Trophoblast cell (in vitro differentiated cells and primary cell): Measurements from ENCODE around the gene NET1.

ENCODE experiments used
- DNase-seq, 2 donors: peaks; one replicate each; pipeline ENCODE4 v3.0.0-alpha.2; 2016
- H2AFZ ChIP-seq: 2 replicates; pipeline ENCODE4 v1.6.1; 2013; ENCODE audit warnings: low read length, moderate library complexity, mild to moderate bottlenecking; ENCODE audit not compliant: insufficient read depth, poor library complexity
- H2AK5ac ChIP-seq: 2 replicates; pipeline ENCODE4 v1.6.1; 2013; ENCODE audit warnings: mild to moderate bottlenecking, low read length
- H2BK120ac ChIP-seq: 2 replicates; pipeline ENCODE4 v1.6.1; 2013; ENCODE audit warnings: low read length, mild to moderate bottlenecking, moderate library complexity; ENCODE audit not compliant: insufficient read depth, poor library complexity
- H2BK12ac ChIP-seq: 2 replicates; pipeline ENCODE4 v1.6.1; 2013; ENCODE audit warnings: mild to moderate bottlenecking, low read length, moderate library complexity
- H2BK5ac ChIP-seq: 2 replicates; pipeline ENCODE4 v1.6.1; 2013; ENCODE audit warnings: low read length, low read depth, moderate library complexity, mild to moderate bottlenecking; ENCODE audit not compliant: poor library complexity
- H3K14ac ChIP-seq: 2 replicates; pipeline ENCODE4 v1.6.1; 2013; ENCODE audit warnings: mild to moderate bottlenecking, low read length
- H3K18ac ChIP-seq: 2 replicates; pipeline ENCODE4 v1.6.1; 2013; ENCODE audit warnings: mild to moderate bottlenecking, low read length
- H3K23ac ChIP-seq: 2 replicates; pipeline ENCODE4 v1.6.1; 2013; ENCODE audit warnings: low read length
- H3K27ac ChIP-seq: 2 replicates; pipeline ENCODE4 v1.5.1; 2013; ENCODE audit warnings: low read depth, mild to moderate bottlenecking, inconsistent platforms, low read length, moderate library complexity
- H3K27me3 ChIP-seq: 2 replicates; pipeline ENCODE4 v1.6.1; 2013; ENCODE audit warnings: inconsistent platforms, mild to moderate bottlenecking, low read length, moderate library complexity; ENCODE audit not compliant: insufficient read depth
- H3K36me3 ChIP-seq, 2 experiments: 1 replicate in 1 of 2; 2 replicates in 1 of 2; pipeline ENCODE4 v1.6.1; 2013; ENCODE audit warnings: low read length in 2 of 2, mild to moderate bottlenecking in 2 of 2, moderate library complexity in 1 of 2; ENCODE audit not compliant: insufficient read depth in 2 of 2, control insufficient read depth in 1 of 2
- H3K4ac ChIP-seq: 2 replicates; pipeline ENCODE4 v1.6.1; 2013; ENCODE audit warnings: low read depth, mild to moderate bottlenecking, low read length, moderate library complexity
- H3K4me1 ChIP-seq, 2 experiments: 1 replicate in 1 of 2; 2 replicates in 1 of 2; pipeline ENCODE4 v1.6.1; 2013; ENCODE audit warnings: low read length in 2 of 2, mild to moderate bottlenecking in 2 of 2, moderate library complexity in 1 of 2; ENCODE audit not compliant: insufficient read depth in 2 of 2, control insufficient read depth in 1 of 2
- H3K4me2 ChIP-seq: 2 replicates; pipeline ENCODE4 v1.6.1; 2013; ENCODE audit warnings: inconsistent platforms, mild to moderate bottlenecking, low read length, moderate library complexity
- H3K4me3 ChIP-seq: 2 replicates; pipeline ENCODE4 v1.5.1; 2013; ENCODE audit warnings: mild to moderate bottlenecking, low read depth, low read length, inconsistent platforms
- H3K79me1 ChIP-seq: one replicate; pipeline ENCODE4 v1.6.1; 2013; ENCODE audit warnings: low read length
- H3K79me2 ChIP-seq: 2 replicates; pipeline ENCODE4 v1.6.1; 2013; ENCODE audit warnings: low read length, mild to moderate bottlenecking; ENCODE audit not compliant: control insufficient read depth, insufficient read depth, poor library complexity
- H3K9ac ChIP-seq: 2 replicates; pipeline ENCODE4 v1.6.1; 2013; ENCODE audit warnings: mild to moderate bottlenecking, low read length
- H3K9me3 ChIP-seq: 2 replicates; pipeline ENCODE4 v1.6.1; 2013; ENCODE audit warnings: low read depth, mild to moderate bottlenecking, control low read depth, inconsistent platforms, low read length; ENCODE audit not compliant: insufficient read depth
- H4K12ac ChIP-seq: 2 replicates; pipeline ENCODE4 v1.6.1; 2013; ENCODE audit warnings: low read depth, mild to moderate bottlenecking, low read length, moderate library complexity
- H4K8ac ChIP-seq: 2 replicates; pipeline ENCODE4 v1.6.1; 2013; ENCODE audit warnings: low read depth, mild to moderate bottlenecking, low read length, moderate library complexity
- H4K91ac ChIP-seq: one replicate; pipeline ENCODE4 v1.6.1; 2013; ENCODE audit warnings: low read depth, mild to moderate bottlenecking, low read length, moderate library complexity
- WGBS: extraction: QIAGEN DNeasy Blood & Tissue Kit; methylation state at CpG from one replicate; pipeline ENCODE4 v1.1.7; 2013; ENCODE audit warnings: missing lambda C conversion rate; ENCODE audit not compliant: insufficient read length, insufficient coverage; ENCODE audit errors: extremely low coverage; 5-methylcytosine and 5-hydroxymethylcytosine counted together

Gene NET1

GRCh38 chr10:5465976-5466450 is 53.7 kb downstream of the NET1 start:
- DNase-seq, result peak; percentile 86 to 92
- peak overlapping the region; percentile 80 for H2AK5ac ChIP-seq
- H3K79me2 ChIP-seq, result peaks cover 21% of the 10 kb centered on the region
- H4K91ac ChIP-seq, result peak overlapping the region; percentile 100
- H3K4me1 ChIP-seq, result peaks cover 56 to 69% of the 10 kb centered on the region in 2 experiments
- peak overlapping the region; percentile 98 for H2BK120ac ChIP-seq
- H2BK12ac ChIP-seq, result peak overlapping the region; percentile 42
- no peak overlapping the region for H3K4me3 ChIP-seq
- no peaks in the 10 kb centered on the region for H3K27me3 ChIP-seq
- peak overlapping the region; percentile 42 for H2AFZ ChIP-seq
- H3K79me1 ChIP-seq, result peaks cover 76% of the 10 kb centered on the region
- peak overlapping the region; percentile 71 for H3K4ac ChIP-seq
- peak overlapping the region; percentile 17 for H3K9ac ChIP-seq
- H4K12ac ChIP-seq, result no peak overlapping the region
- no peaks in the 10 kb centered on the region for H3K36me3 ChIP-seq
- H3K9me3 ChIP-seq, result peaks cover 2% of the 10 kb centered on the region
- H2BK5ac ChIP-seq, result peak overlapping the region; percentile 97
- H3K27ac ChIP-seq, result peak overlapping the region; percentile 99
- H4K8ac ChIP-seq, result peak overlapping the region; percentile 77
- H3K4me2 ChIP-seq, result peak overlapping the region; percentile 14
- H3K23ac ChIP-seq, result no peak overlapping the region
- H3K18ac ChIP-seq, result peak overlapping the region; percentile 94
- WGBS, result no CpG with 5 or more reads among the region's 12 CpGs
- peak overlapping the region; percentile 95 for H3K14ac ChIP-seq

GRCh38 chr10:5466451-5467206 is 54.3 kb downstream of the NET1 start:
- H2BK12ac ChIP-seq, result peak overlapping the region; percentile 63
- H3K4me1 ChIP-seq, result peaks cover 55 to 67% of the 10 kb centered on the region in 2 experiments
- H3K4me2 ChIP-seq, result peak overlapping the region; percentile 14
- no peaks in the 10 kb centered on the region for H3K36me3 ChIP-seq
- peak overlapping the region; percentile 100 for H4K91ac ChIP-seq
- H3K14ac ChIP-seq, result peak overlapping the region; percentile 95
- H3K23ac ChIP-seq, result no peak overlapping the region
- H4K8ac ChIP-seq, result peak overlapping the region; percentile 81
- peak overlapping the region; percentile 98 for H2BK120ac ChIP-seq
- H2BK5ac ChIP-seq, result peak overlapping the region; percentile 97
- no peaks in the 10 kb centered on the region for H3K27me3 ChIP-seq
- no peak overlapping the region for H3K4me3 ChIP-seq
- no peak overlapping the region for H4K12ac ChIP-seq
- H3K9me3 ChIP-seq, result peaks cover 2% of the 10 kb centered on the region
- peaks cover 76% of the 10 kb centered on the region for H3K79me1 ChIP-seq
- peak overlapping the region; percentile 54 for H3K18ac ChIP-seq
- peak; percentile 66 to 71 for DNase-seq
- H3K4ac ChIP-seq, result peak overlapping the region; percentile 41
- H3K27ac ChIP-seq, result peak overlapping the region; percentile 99
- peak overlapping the region; percentile 28 for H2AK5ac ChIP-seq
- H2AFZ ChIP-seq, result peak overlapping the region; percentile 6
- no CpG with 5 or more reads among the region's 18 CpGs for WGBS
- H3K9ac ChIP-seq, result peak overlapping the region; percentile 0
- peaks cover 21% of the 10 kb centered on the region for H3K79me2 ChIP-seq

- peak overlapping the region; percentile 81 for H4K8ac ChIP-seq
- H3K4me3 ChIP-seq, result no peak overlapping the region
- H3K79me1 ChIP-seq, result peaks cover 72% of the 10 kb centered on the region
- H2BK5ac ChIP-seq, result peak overlapping the region; percentile 97
- H3K4me1 ChIP-seq, result peaks cover 54 to 65% of the 10 kb centered on the region in 2 experiments
- H3K18ac ChIP-seq, result peak overlapping the region; percentile 54
- DNase-seq, result no peak
- H3K4ac ChIP-seq, result peak overlapping the region; percentile 41
- peaks cover 2% of the 10 kb centered on the region for H3K9me3 ChIP-seq
- H2BK12ac ChIP-seq, result peak overlapping the region; percentile 63
- peak overlapping the region; percentile 95 for H3K14ac ChIP-seq
- no peaks in the 10 kb centered on the region for H3K36me3 ChIP-seq
- peak overlapping the region; percentile 99 for H3K27ac ChIP-seq
- no peak overlapping the region for H3K4me2 ChIP-seq
- H3K27me3 ChIP-seq, result no peaks in the 10 kb centered on the region
- H3K9ac ChIP-seq, result peak overlapping the region; percentile 0
- peak overlapping the region; percentile 28 for H2AK5ac ChIP-seq
- peak overlapping the region; percentile 19 for H4K12ac ChIP-seq
- H2BK120ac ChIP-seq, result peak overlapping the region; percentile 97
- H3K23ac ChIP-seq, result no peak overlapping the region
- peak overlapping the region; percentile 6 for H2AFZ ChIP-seq
- H4K91ac ChIP-seq, result peak overlapping the region; percentile 100
- peaks cover 21% of the 10 kb centered on the region for H3K79me2 ChIP-seq
- no CpG with 5 or more reads among the region's 8 CpGs for WGBS
Observed at GRCh38 chr10:5467207-5467535, 54.8 kb downstream of the NET1 start.

GRCh38 chr10:5467634-5468255 is 55.4 kb downstream of the NET1 start:
- Histone ChIP-seq H2BK5ac (peak overlapping the region; percentile 97), H3K4me2 (no peak overlapping the region), H3K23ac (no peak overlapping the region), H3K27me3 (no peaks in the 10 kb centered on the region), H4K91ac (peak overlapping the region; percentile 100), H3K9me3 (peaks cover 2% of the 10 kb centered on the region), H3K14ac (peak overlapping the region; percentile 95), H3K4me1 (peaks cover 48 to 59% of the 10 kb centered on the region in 2 experiments), H2BK12ac (peak overlapping the region; percentile 98), H3K27ac (peak overlapping the region; percentile 99), H2BK120ac (peak overlapping the region; percentile 97), H2AFZ (peak overlapping the region; percentile 50), H3K9ac (no peak overlapping the region), H4K12ac (no peak overlapping the region), H3K36me3 (no peaks in the 10 kb centered on the region), H3K79me2 (peaks cover 18% of the 10 kb centered on the region), H4K8ac (peak overlapping the region; percentile 81), H3K79me1 (peaks cover 66% of the 10 kb centered on the region), H3K4me3 (no peak overlapping the region), H2AK5ac (peak overlapping the region; percentile 93), H3K18ac (peak overlapping the region; percentile 92), H3K4ac (peak overlapping the region; percentile 87)
- no CpG with 5 or more reads among the region's 6 CpGs for WGBS
- DNase-seq, result no peak
